HEK293 (cell line): ENCODE measurements around the gene PDP2.
A peak's percentile ranks its signal among the peaks of the same experiment; 100 is the strongest.

Experiments used
- CTCF ChIA-PET: fragments of 350-600 bp; formaldehyde crosslinking; extraction: SDS; loops from one replicate; lab custom pipeline; 2021; ENCODE audit warnings: antibody characterized with exemption; lab: Yijun Ruan, JAX
- POLR2A ChIA-PET: fragments of 300-600 bp; formaldehyde crosslinking; extraction: SDS; loops from one replicate; lab custom pipeline; 2020; ENCODE audit warnings: antibody characterized with exemption, inconsistent platforms; lab: Yijun Ruan, JAX
- H3K27ac ChIP-seq: fragments of 200-500 bp; sonication (Bioruptor generic); 2 replicates; pipeline ENCODE4 v1.5.1; 2014; ENCODE audit warnings: low read depth, low read length, control low read depth, inconsistent platforms; ENCODE audit errors: extremely low read depth
- H3K36me3 ChIP-seq, 2 experiments: fragments of 200-500 bp in 1 of 2; sonication (Bioruptor generic) in 1 of 2; 1 replicate in 1 of 2; 2 replicates in 1 of 2; pipeline ENCODE4 v1.5.1; 2014 to 2017; ENCODE audit warnings: inconsistent platforms in 2 of 2, low read length in 2 of 2; ENCODE audit not compliant: control insufficient read depth in 2 of 2, insufficient read depth in 1 of 2
- H3K4me1 ChIP-seq: fragments of 200-500 bp; sonication (Bioruptor generic); 2 replicates; pipeline ENCODE4 v1.5.1; 2014; ENCODE audit warnings: mild to moderate bottlenecking, low read length, inconsistent platforms; ENCODE audit not compliant: control insufficient read depth, insufficient read depth
- H3K4me3 ChIP-seq: 2 replicates; pipeline ENCODE4 v1.5.1; 2011; ENCODE audit warnings: low read depth, mild to moderate bottlenecking, control low read depth, low read length, moderate library complexity
- H3K9me3 ChIP-seq: fragments of 200-500 bp; sonication (Bioruptor generic); 2 replicates; pipeline ENCODE4 v1.5.1; 2014; ENCODE audit warnings: low read depth, low read length, inconsistent platforms; ENCODE audit not compliant: control insufficient read depth, insufficient read depth
- GLIS1 ChIP-seq: fragments of 450-650 bp; formaldehyde crosslinking; IDR thresholded peaks from 2 replicates; pipeline ENCODE4 v1.5.1; 2016; ENCODE audit warnings: missing biosample characterization, missing genetic modification characterization
- PATZ1 ChIP-seq: fragments of 450-650 bp; formaldehyde crosslinking; IDR thresholded peaks from 2 replicates; pipeline ENCODE4 v1.5.1; 2016; ENCODE audit warnings: missing biosample characterization, missing genetic modification characterization
- ZBTB8A ChIP-seq: fragments of 450-650 bp; formaldehyde crosslinking; IDR thresholded peaks from 2 replicates; pipeline ENCODE4 v1.5.1; 2016; ENCODE audit warnings: missing biosample characterization, missing genetic modification characterization
- ZFHX2 ChIP-seq: fragments of 450-650 bp; formaldehyde crosslinking; conservative IDR thresholded peaks from 2 replicates; pipeline ENCODE4 v1.5.1; 2016; ENCODE audit warnings: missing biosample characterization, missing genetic modification characterization
- ZIC2 ChIP-seq: fragments of 450-650 bp; formaldehyde crosslinking; IDR thresholded peaks from 2 replicates; pipeline ENCODE4 v1.5.1; 2016; ENCODE audit warnings: missing biosample characterization, missing genetic modification characterization
- ZNF223 ChIP-seq: fragments of 450-650 bp; formaldehyde crosslinking; IDR thresholded peaks from 2 replicates; pipeline ENCODE4 v1.5.1; 2016; ENCODE audit warnings: missing biosample characterization, missing genetic modification characterization
- ZNF266 ChIP-seq: fragments of 450-650 bp; formaldehyde crosslinking; IDR thresholded peaks from 2 replicates; pipeline ENCODE4 v1.5.1; 2016; ENCODE audit warnings: missing biosample characterization, missing genetic modification characterization, low read depth
- ZNF311 ChIP-seq: fragments of 450-650 bp; formaldehyde crosslinking; IDR thresholded peaks from 2 replicates; pipeline ENCODE4 v1.5.1; 2017; ENCODE audit warnings: missing biosample characterization, missing genetic modification characterization, borderline replicate concordance
- ZNF398 ChIP-seq: fragments of 450-650 bp; formaldehyde crosslinking; IDR thresholded peaks from 2 replicates; pipeline ENCODE4 v1.5.1; 2017; ENCODE audit warnings: missing biosample characterization, missing genetic modification characterization
- ZNF426 ChIP-seq: fragments of 450-650 bp; formaldehyde crosslinking; IDR thresholded peaks from 2 replicates; pipeline ENCODE4 v1.5.1; 2017; ENCODE audit warnings: missing biosample characterization, missing genetic modification characterization, mild to moderate bottlenecking, inconsistent platforms, moderate library complexity
- ZNF558 ChIP-seq: fragments of 450-650 bp; formaldehyde crosslinking; IDR thresholded peaks from 2 replicates; pipeline ENCODE4 v1.5.1; 2016; ENCODE audit warnings: missing biosample characterization, missing genetic modification characterization
- ZNF660 ChIP-seq: fragments of 450-650 bp; IDR thresholded peaks from 2 replicates; pipeline ENCODE4 v1.5.1; 2018; ENCODE audit warnings: missing biosample characterization, mild to moderate bottlenecking, missing genetic modification characterization
- TF ChIP-seq, protein P1 (sequence below): fragments of 450-650 bp; formaldehyde crosslinking; IDR thresholded peaks from 2 replicates; pipeline ENCODE4 v1.5.1; 2016; ENCODE audit warnings: missing biosample characterization, missing genetic modification characterization

The PDP2 gene

DNA sequence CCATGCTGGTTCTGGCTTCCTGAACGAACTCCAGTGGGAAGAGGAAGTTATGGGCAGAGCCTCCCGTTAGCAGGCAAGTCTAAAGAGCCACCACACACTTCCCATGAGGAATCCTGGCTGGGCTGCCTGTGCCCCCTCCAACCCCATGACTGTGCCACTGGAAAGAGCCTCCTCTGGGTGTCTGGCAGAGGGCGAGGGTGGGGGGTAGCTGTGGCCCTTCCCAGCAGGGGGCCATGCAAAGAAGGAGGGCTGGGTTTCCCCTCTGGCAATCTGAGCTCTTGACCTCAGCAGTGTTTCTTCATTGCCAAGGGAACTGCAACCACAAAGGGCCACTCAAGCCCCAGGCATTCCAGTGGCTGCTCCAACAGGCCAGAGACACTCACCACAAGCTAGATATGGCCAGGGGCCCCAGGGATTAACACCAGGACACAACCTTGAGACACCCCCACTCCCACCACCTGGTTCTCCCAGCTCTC, 46.7 kb downstream of the PDP2 start:
- CTCF ChIA-PET, result interaction anchor here (0.6 to 15.1 kb wide), 9 partner anchors 15 to 97 kb away, joined by 3 to 268 read pairs (median 3); partner anchors contain the start of gene NAE1
- H3K36me3 ChIP-seq, result peaks cover 4 to 8% of the 10 kb centered on the region in 2 experiments; a peak in 2 of 3 replicates
- H3K27ac ChIP-seq, result 0 out of 2 replicates have a peak overlapping the region, but pooled peaks have one; percentile 12
- H3K4me1 ChIP-seq, result no peaks in the 10 kb centered on the region; the same call in 1 of the 2 replicates
- POLR2A ChIA-PET, result interaction anchor here (1.4 kb wide), 1 partner anchor 21 kb away, joined by 5 read pairs; no protein-coding TSS in a partner anchor
- no peaks in the 10 kb centered on the region for H3K9me3 ChIP-seq
- TF ChIP-seq ZBTB8A (0 out of 2 replicates have a peak, but pooled peaks have one; percentile 13), ZNF266 (tag by site-specific recombination) (no peak), GLIS1 (peak; percentile 63), ZIC2 (tag by site-specific recombination) (peak; percentile 86), ZFHX2 (no peak), ZNF558 (tag by site-specific recombination) (no peak), ZNF398 (tag by site-specific recombination) (peak; percentile 54), ZNF660 (no peak), PATZ1 (peak; percentile 31; the same call in 1 of the 2 replicates), ZNF223 (tag by site-specific recombination) (peak; percentile 90)
- TF ChIP-seq, protein P1, sequence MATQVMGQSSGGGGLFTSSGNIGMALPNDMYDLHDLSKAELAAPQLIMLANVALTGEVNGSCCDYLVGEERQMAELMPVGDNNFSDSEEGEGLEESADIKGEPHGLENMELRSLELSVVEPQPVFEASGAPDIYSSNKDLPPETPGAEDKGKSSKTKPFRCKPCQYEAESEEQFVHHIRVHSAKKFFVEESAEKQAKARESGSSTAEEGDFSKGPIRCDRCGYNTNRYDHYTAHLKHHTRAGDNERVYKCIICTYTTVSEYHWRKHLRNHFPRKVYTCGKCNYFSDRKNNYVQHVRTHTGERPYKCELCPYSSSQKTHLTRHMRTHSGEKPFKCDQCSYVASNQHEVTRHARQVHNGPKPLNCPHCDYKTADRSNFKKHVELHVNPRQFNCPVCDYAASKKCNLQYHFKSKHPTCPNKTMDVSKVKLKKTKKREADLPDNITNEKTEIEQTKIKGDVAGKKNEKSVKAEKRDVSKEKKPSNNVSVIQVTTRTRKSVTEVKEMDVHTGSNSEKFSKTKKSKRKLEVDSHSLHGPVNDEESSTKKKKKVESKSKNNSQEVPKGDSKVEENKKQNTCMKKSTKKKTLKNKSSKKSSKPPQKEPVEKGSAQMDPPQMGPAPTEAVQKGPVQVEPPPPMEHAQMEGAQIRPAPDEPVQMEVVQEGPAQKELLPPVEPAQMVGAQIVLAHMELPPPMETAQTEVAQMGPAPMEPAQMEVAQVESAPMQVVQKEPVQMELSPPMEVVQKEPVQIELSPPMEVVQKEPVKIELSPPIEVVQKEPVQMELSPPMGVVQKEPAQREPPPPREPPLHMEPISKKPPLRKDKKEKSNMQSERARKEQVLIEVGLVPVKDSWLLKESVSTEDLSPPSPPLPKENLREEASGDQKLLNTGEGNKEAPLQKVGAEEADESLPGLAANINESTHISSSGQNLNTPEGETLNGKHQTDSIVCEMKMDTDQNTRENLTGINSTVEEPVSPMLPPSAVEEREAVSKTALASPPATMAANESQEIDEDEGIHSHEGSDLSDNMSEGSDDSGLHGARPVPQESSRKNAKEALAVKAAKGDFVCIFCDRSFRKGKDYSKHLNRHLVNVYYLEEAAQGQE (tag by site-specific recombination), result no peak
- no peak overlapping the region for H3K4me3 ChIP-seq

GRCh38 chr16:66927918-66928649, 47.8 kb downstream of the PDP2 start:
- no peak overlapping the region for H3K4me3 ChIP-seq
- no peak for TF ChIP-seq ZNF660
- TF ChIP-seq ZNF311 (tag by site-specific recombination), result 0 out of 2 replicates have a peak, but pooled peaks have one; percentile 30
- TF ChIP-seq ZNF426 (tag by site-specific recombination), result no peak
- H3K27ac ChIP-seq, result no peak overlapping the region
- H3K4me1 ChIP-seq, result no peaks in the 10 kb centered on the region; the same call in 1 of the 2 replicates
- ChIA-PET CTCF (interaction anchor here (0.6 to 15.1 kb wide), 17 partner anchors 8 to 619 kb away, joined by 3 to 268 read pairs (median 3); partner anchors contain the start of gene CDH16), POLR2A (interaction anchor here (0.9 to 1.4 kb wide), 8 partner anchors 8 to 36 kb away, joined by 3 to 11 read pairs (median 5); no protein-coding TSS in a partner anchor)
- peaks cover 4 to 16% of the 10 kb centered on the region in 2 experiments; a peak in 2 of 3 replicates for H3K36me3 ChIP-seq
- no peaks in the 10 kb centered on the region for H3K9me3 ChIP-seq
